HG02763 (cell line): Measurements from ENCODE around the gene LONP1.

Experiments used
- ATAC-seq: cut with Tn5 transposase; IDR thresholded peaks from one replicate; pipeline ENCODE4 v1.9.1; 2021; ENCODE audit warnings: mild to moderate bottlenecking, moderate library complexity; ENCODE audit not compliant: unreplicated experiment

The LONP1 gene

GRCh38 chr19:5680084-5680436 lies 39.9 kb downstream of the LONP1 start:
- ATAC-seq, result no peak

- ATAC-seq, result no peak
These were observed 40.5 kb downstream of the LONP1 start for GRCh38 chr19:5679289-5680083.

GRCh38 chr19:5678071-5678718 lies 41.8 kb downstream of the LONP1 start:
- no peak for ATAC-seq

- no peak for ATAC-seq
These were observed 42.4 kb downstream of the LONP1 start for GRCh38 chr19:5677580-5677979.

- ATAC-seq, result no peak
These were observed 42.8 kb downstream of the LONP1 start for GRCh38 chr19:5677136-5677535.

- no peak for ATAC-seq
These were observed 43.2 kb downstream of the LONP1 start for GRCh38 chr19:5676772-5677105.

GRCh38 chr19:5676105-5676771 lies 43.7 kb downstream of the LONP1 start:
- no peak for ATAC-seq

GRCh38 chr19:5674714-5675113 lies 45.2 kb downstream of the LONP1 start:
- no peak for ATAC-seq

GRCh38 chr19:5673752-5674151 lies 46.2 kb downstream of the LONP1 start:
- no peak for ATAC-seq

GRCh38 chr19:5672708-5673459 lies 47.1 kb downstream of the LONP1 start:
- no peak for ATAC-seq

GRCh38 chr19:5671600-5671999 lies 48.3 kb downstream of the LONP1 start:
- no peak for ATAC-seq

GRCh38 chr19:5669212-5669611 lies 50.7 kb downstream of the LONP1 start:
- no peak for ATAC-seq

GRCh38 chr19:5667751-5668271 lies 52.1 kb downstream of the LONP1 start:
- ATAC-seq, result no peak

- ATAC-seq, result no peak
These were observed 52.9 kb downstream of the LONP1 start for GRCh38 chr19:5666921-5667610.

- ATAC-seq, result no peak
These were observed 54.0 kb downstream of the LONP1 start for GRCh38 chr19:5665781-5666513.

- no peak for ATAC-seq
These were observed 55.4 kb downstream of the LONP1 start for GRCh38 chr19:5664515-5664914.

- no peak for ATAC-seq
These were observed 56.0 kb downstream of the LONP1 start for GRCh38 chr19:5663904-5664303.

- no peak for ATAC-seq
These were observed 58.5 kb downstream of the LONP1 start for GRCh38 chr19:5661483-5661882.

- ATAC-seq, result no peak
These were observed 64.5 kb downstream of the LONP1 start for GRCh38 chr19:5655412-5655811.

- no peak for ATAC-seq
These were observed 65.0 kb downstream of the LONP1 start for GRCh38 chr19:5654931-5655330.
